Measurements from ENCODE around the gene KLHL5.
A peak's percentile ranks its signal among the peaks of the same experiment; 100 is the strongest.

KLHL5 gene, protein sequence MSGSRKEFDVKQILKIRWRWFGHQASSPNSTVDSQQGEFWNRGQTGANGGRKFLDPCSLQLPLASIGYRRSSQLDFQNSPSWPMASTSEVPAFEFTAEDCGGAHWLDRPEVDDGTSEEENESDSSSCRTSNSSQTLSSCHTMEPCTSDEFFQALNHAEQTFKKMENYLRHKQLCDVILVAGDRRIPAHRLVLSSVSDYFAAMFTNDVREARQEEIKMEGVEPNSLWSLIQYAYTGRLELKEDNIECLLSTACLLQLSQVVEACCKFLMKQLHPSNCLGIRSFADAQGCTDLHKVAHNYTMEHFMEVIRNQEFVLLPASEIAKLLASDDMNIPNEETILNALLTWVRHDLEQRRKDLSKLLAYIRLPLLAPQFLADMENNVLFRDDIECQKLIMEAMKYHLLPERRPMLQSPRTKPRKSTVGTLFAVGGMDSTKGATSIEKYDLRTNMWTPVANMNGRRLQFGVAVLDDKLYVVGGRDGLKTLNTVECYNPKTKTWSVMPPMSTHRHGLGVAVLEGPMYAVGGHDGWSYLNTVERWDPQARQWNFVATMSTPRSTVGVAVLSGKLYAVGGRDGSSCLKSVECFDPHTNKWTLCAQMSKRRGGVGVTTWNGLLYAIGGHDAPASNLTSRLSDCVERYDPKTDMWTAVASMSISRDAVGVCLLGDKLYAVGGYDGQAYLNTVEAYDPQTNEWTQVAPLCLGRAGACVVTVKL

DNA sequence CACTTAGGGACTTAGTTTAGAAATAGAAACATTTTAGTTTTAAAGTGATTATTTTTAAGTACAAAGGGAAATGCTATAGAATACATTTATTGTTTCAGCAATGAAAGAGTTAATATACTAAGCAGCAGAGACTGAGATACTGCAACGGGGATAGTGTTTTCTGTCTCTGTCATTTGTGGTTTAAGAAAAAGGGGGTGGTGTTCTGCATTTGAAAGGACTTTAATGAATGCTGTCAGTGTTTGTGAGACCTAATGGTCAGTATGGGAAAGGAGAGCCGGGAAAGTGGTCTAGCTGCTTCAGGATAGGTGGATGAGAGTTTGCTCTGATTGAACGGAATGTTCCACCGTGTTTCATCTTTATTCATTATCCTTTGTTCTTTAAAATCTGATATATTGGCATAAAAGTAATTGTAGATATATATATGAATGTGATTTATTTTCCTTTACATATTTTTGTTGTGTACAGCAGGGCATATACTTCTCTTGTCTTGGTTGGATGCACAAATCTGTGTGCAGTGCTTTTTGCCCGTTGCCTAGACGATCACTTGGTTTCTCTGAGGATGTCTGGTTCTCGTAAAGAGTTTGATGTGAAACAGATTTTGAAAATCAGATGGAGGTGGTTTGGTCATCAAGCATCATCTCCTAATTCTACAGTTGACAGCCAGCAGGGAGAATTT, at the start of gene KLHL5:
KLHL5 (plus strand) TSS at position 139 of the 676 bp plus-strand sequence; CDS start at position 560, 421 bp downstream.
- no peak for ATAC-seq (replicated peaks; ENCODE audit: extremely low read depth, poor library complexity, severe bottlenecking)
- Mint-ChIP-seq H3K4me1 (peaks cover 15% of the 10 kb centered on the region), H3K4me3 (no peak within 1 kb of the TSS)

DNA sequence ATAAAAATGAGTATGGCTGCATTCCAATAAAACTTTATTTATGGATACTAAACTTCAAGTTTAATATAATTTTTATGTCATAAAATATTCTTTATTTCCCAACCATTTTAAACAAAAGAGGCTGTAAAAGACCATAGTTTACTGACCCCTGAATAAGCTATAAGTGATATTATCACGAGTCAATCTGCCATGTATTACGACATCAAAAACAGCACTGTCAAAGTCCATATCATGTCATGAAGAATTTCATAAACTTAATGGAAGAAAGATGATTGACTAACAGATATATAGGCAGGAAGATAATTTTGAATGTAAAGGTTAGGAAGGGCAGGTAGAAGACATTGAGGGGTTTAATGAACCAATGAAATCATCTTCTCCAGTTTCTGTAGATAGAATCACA, 48.0 kb upstream of the KLHL5 start:
- no peak for ATAC-seq (replicated peaks; ENCODE audit: extremely low read depth, poor library complexity, severe bottlenecking)
- Mint-ChIP-seq H3K4me1 (peaks cover 37% of the 10 kb centered on the region), H3K36me3 (ENCODE audit: insufficient read depth) (peaks cover 11% of the 10 kb centered on the region), H3K27me3 (no peaks in the 10 kb centered on the region), H3K27ac (ENCODE audit: low read depth) (no peak overlapping the region), H3K9me3 (peaks cover 11% of the 10 kb centered on the region), H3K4me3 (no peak overlapping the region)
- no peak for DNase-seq (ENCODE audit: low spot score in 2 of 2)

More for the DNA sequence above, at the start of gene KLHL5:
- no peak within 1 kb of the TSS for H3K27ac Mint-ChIP-seq (ENCODE audit: low read depth)
- no peaks in the 10 kb centered on the region for H3K27me3 Mint-ChIP-seq
- H3K9me3 Mint-ChIP-seq: no peaks in the 10 kb centered on the region
- no peaks in the 10 kb centered on the region for H3K36me3 Mint-ChIP-seq (ENCODE audit: insufficient read depth)
- no peak for DNase-seq (ENCODE audit: low spot score in 2 of 2)

DNA sequence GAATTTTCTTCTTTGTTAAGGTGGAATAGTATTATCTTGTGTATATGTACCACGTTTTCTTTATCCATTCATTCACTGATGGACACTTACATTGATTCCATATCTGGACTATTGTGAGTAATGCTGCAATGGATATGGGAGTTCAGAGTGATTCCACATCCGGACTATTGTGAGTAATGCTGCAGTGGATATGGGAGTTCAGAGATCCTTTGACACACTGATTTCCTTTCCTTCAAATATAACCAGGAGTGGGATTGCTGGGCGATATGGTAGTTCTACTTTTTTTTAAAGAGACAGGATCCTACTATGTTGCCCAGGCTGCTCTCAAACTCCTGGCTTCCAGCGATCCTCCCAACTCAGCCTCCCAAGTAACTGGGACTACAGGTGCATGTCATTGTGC, 41.9 kb upstream of the KLHL5 start:
- no peak overlapping the region for H3K4me3 Mint-ChIP-seq
- DNase-seq (ENCODE audit: low spot score in 2 of 2) (no peak), ATAC-seq (replicated peaks; ENCODE audit: extremely low read depth, poor library complexity, severe bottlenecking) (no peak)
- H3K36me3 Mint-ChIP-seq (ENCODE audit: insufficient read depth): peaks cover 8% of the 10 kb centered on the region
- H3K27me3 Mint-ChIP-seq: no peaks in the 10 kb centered on the region
- no peak overlapping the region for H3K27ac Mint-ChIP-seq (ENCODE audit: low read depth)
- H3K9me3 Mint-ChIP-seq: peaks cover 11% of the 10 kb centered on the region
- peaks cover 18% of the 10 kb centered on the region for H3K4me1 Mint-ChIP-seq

DNA sequence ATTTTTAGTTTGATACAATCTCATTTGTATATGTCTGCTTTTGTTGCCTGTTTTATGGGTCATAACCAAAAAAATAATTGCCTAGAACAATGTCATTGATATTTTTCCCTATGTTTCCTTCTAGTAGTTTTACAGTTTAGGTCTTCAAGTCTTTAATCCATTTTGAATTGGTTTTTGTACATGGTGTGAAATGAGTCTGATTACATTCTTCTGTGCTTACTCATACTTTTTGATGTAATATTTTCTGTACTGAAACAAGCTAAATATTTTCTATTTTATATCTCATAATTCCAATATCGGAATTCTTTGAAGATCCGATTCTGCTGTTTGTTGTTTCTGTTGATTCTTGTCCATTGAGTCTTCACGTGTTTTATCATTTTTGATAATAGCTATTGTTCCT, 40.4 kb upstream of the KLHL5 start:
- Mint-ChIP-seq H3K36me3 (ENCODE audit: insufficient read depth) (peaks cover 8% of the 10 kb centered on the region), H3K9me3 (peaks cover 3% of the 10 kb centered on the region), H3K27ac (ENCODE audit: low read depth) (no peak overlapping the region), H3K27me3 (no peaks in the 10 kb centered on the region), H3K4me1 (peaks cover 12% of the 10 kb centered on the region), H3K4me3 (no peak overlapping the region)
- DNase-seq (ENCODE audit: low spot score in 2 of 2): no peak
- no peak for ATAC-seq (replicated peaks; ENCODE audit: extremely low read depth, poor library complexity, severe bottlenecking)

DNA sequence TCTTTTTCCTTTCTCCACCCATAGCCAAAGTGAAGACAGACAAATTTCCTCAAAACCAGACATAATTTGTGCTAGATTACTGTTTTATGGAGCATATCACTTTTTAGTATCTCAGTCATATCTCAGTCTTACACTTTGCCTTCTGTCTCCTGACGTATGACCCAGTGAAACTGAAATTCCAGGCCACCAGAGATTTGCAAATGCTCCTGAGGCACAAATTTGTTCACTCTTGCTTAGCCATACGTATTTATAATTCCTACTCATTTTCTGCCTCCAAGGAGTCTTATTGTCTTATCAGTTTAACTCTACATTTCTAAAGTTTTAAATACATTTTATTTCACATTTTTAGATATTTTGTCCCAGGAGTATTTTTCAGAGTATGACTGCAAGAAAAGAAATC, 39.8 kb upstream of the KLHL5 start:
- Mint-ChIP-seq H3K36me3 (ENCODE audit: insufficient read depth) (peaks cover 6% of the 10 kb centered on the region), H3K4me1 (peaks cover 9% of the 10 kb centered on the region), H3K27ac (ENCODE audit: low read depth) (no peak overlapping the region), H3K9me3 (no peaks in the 10 kb centered on the region), H3K27me3 (no peaks in the 10 kb centered on the region), H3K4me3 (no peak overlapping the region)
- ATAC-seq (replicated peaks; ENCODE audit: extremely low read depth, poor library complexity, severe bottlenecking) (no peak), DNase-seq (ENCODE audit: low spot score in 2 of 2) (no peak)

DNA sequence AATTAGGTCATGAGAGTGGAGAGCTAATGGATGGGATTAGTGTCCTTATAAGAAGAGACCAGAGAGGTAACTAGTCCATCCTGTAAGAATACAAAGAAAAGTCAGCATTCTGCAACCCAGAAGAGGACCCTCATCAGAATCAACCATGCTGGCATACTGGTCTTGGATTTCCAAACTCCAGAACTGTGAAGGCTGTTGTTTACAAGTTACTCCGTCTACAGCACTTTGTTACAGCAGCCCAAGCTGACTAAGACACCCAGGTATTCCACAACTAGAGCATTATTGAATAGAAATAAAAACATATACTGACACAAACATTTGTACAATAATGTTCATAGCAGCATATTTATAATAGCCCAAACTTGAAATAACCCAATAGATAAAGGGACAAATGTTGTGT, 39.0 kb upstream of the KLHL5 start:
- Mint-ChIP-seq H3K27ac (ENCODE audit: low read depth) (no peak overlapping the region), H3K4me3 (no peak overlapping the region), H3K9me3 (no peaks in the 10 kb centered on the region), H3K36me3 (ENCODE audit: insufficient read depth) (peaks cover 6% of the 10 kb centered on the region), H3K27me3 (no peaks in the 10 kb centered on the region), H3K4me1 (peaks cover 10% of the 10 kb centered on the region)
- no peak for DNase-seq (ENCODE audit: low spot score in 2 of 2)
- ATAC-seq (replicated peaks; ENCODE audit: extremely low read depth, poor library complexity, severe bottlenecking): no peak

DNA sequence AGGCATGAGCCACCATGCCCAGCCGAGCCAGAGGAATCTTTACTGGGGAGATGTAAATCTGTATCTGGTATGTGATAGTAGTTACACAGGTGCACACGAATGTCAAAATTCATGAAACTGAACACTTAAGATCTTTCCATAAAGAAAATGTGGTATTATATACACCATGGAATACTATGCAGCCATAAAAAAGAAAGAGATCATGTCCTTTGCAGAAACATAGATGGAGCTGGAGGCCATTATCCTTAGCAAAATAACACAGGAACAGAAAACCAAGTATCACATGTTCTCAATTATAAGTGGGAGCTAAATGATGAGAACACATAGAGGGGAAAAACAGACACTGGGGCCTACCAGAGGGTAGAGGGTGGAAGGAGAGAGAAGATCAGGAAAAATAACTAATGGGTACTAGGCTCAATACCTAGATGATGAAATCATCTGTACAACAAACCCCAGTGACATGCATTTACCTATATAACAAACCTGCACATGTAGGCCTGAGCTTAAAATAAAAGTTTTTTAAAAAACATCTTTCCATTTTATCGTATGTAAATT, 37.6 kb upstream of the KLHL5 start:
- DNase-seq (ENCODE audit: low spot score in 2 of 2) (no peak), ATAC-seq (replicated peaks; ENCODE audit: extremely low read depth, poor library complexity, severe bottlenecking) (no peak)
- Mint-ChIP-seq H3K27ac (ENCODE audit: low read depth) (no peak overlapping the region), H3K9me3 (no peaks in the 10 kb centered on the region), H3K27me3 (no peaks in the 10 kb centered on the region), H3K36me3 (ENCODE audit: insufficient read depth) (peaks cover 4% of the 10 kb centered on the region), H3K4me1 (peaks cover 16% of the 10 kb centered on the region), H3K4me3 (no peak overlapping the region)

DNA sequence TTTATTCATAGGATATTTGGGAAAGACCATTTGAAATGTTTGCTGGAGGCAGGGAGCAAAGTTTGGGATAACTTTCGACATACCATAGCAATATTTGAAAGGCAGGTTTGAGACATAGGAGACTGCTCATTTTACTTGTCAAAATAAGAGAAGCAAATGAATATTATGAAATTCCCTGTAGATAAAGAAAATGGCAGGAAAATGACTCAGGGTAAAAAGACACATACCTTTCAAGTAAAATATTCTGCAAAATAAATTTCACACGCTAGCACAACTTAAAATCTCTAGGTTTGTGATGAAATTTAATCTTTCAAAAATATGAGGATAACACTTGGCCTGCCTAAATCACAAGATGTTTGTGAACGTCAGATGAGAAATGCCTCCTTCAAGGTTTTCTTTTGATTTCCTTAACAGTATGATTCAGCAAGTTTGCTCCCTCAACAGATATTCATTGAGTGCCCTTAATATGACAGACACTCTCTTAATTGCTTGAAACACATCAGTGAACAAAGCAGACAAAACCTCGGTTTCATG, 36.4 kb upstream of the KLHL5 start:
- Mint-ChIP-seq H3K27ac (ENCODE audit: low read depth) (no peak overlapping the region), H3K9me3 (no peaks in the 10 kb centered on the region), H3K4me1 (peaks cover 25% of the 10 kb centered on the region), H3K36me3 (ENCODE audit: insufficient read depth) (peaks cover 4% of the 10 kb centered on the region), H3K4me3 (no peak overlapping the region), H3K27me3 (no peaks in the 10 kb centered on the region)
- DNase-seq (ENCODE audit: low spot score in 2 of 2) (no peak), ATAC-seq (replicated peaks; ENCODE audit: extremely low read depth, poor library complexity, severe bottlenecking) (no peak)

DNA sequence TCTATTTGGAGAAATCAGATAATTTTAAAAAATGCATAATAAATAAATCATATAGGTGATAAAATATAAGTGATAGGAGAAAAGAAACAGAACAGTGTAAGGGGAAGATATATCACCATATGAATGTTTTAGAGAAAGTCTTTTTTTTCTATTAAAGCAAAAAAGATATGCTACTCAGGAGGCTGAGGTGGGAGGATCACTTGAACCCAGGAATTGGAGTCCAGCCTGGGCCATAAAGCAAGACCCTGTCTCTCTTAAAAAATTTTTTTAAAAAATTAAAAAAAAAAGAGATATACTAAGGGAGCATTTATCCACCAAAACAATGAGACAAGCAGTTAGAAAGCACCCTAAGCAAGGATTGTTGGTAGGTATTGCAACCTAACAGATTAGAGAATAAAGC, 35.9 kb upstream of the KLHL5 start:
- no peak overlapping the region for H3K27ac Mint-ChIP-seq (ENCODE audit: low read depth)
- peaks cover 25% of the 10 kb centered on the region for H3K4me1 Mint-ChIP-seq
- no peaks in the 10 kb centered on the region for H3K9me3 Mint-ChIP-seq
- no peaks in the 10 kb centered on the region for H3K27me3 Mint-ChIP-seq
- peaks cover 4% of the 10 kb centered on the region for H3K36me3 Mint-ChIP-seq (ENCODE audit: insufficient read depth)
- DNase-seq (ENCODE audit: low spot score in 2 of 2): no peak
- ATAC-seq (replicated peaks; ENCODE audit: extremely low read depth, poor library complexity, severe bottlenecking): no peak
- no peak overlapping the region for H3K4me3 Mint-ChIP-seq

DNA sequence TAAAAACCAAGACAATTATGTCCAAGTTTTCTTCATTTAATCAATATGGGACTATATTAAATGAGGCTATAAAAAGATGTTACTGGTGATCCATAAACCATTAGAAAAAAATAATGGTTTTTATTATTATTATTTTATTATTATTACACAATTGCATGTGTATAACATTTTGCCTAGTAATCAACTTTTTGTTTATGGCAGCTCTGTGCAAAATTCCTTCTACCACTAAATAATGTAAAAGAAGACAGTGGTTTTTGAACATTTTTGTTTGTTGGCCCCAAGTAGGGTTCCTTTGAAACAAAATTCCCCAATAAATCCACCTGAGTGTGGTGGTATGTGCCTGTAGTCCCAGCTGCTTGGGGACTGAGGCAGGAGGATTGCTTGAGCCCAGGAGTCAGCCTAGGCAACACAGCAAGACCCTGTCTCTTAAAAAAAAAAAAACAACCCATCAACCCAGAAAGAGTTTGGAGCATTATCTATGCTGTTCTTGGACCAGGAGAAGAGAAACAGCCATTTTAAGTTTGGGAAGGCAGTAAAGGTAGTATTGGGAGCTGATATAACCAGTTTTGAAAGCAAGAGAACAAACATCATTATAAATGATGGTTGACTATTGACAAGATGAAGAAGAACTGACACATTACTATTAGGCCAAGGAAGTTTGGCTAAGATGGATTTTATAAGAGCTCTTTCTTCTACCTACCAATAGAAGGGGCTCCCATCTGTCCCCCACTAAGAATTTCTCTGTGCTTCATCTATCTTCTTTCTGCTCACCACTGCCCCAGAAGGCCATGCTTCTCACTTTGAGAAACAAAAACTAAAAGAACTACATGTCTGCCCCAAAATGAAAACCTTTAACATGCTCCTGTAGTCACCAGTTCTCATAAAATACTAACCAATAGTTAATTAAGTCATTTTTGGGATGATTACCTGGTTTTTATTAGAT, 32.0 kb upstream of the KLHL5 start:
- peak overlapping the region; percentile 86 for H3K27ac Mint-ChIP-seq (ENCODE audit: low read depth)
- H3K4me3 Mint-ChIP-seq: peak overlapping the region; percentile 74
- H3K4me1 Mint-ChIP-seq: peaks cover 21% of the 10 kb centered on the region
- DNase-seq (ENCODE audit: low spot score in 2 of 2): no peak
- no peak for ATAC-seq (replicated peaks; ENCODE audit: extremely low read depth, poor library complexity, severe bottlenecking)
- H3K36me3 Mint-ChIP-seq (ENCODE audit: insufficient read depth): peaks cover 5% of the 10 kb centered on the region
- H3K27me3 Mint-ChIP-seq: no peaks in the 10 kb centered on the region
- H3K9me3 Mint-ChIP-seq: no peaks in the 10 kb centered on the region

DNA sequence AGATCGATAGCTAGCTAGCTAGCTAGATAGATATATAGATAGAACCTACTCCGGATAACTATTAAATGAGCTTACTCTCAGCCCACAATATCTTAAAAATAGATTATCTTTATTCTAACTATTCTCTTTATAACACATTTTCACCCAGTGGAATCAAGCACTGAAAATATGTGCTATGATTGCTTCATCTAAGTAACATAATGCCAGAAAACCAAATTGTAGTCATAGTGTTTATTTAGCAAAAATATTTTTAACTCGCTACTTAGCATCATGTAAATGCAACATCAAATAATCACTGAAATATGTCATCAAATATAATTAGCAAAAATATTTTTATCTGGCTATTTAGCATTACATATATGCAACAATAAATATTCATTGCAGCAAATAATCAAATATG, 31.3 kb upstream of the KLHL5 start:
- H3K27ac Mint-ChIP-seq (ENCODE audit: low read depth): peak overlapping the region; percentile 86
- no peak for DNase-seq (ENCODE audit: low spot score in 2 of 2)
- H3K27me3 Mint-ChIP-seq: no peaks in the 10 kb centered on the region
- H3K36me3 Mint-ChIP-seq (ENCODE audit: insufficient read depth): peaks cover 5% of the 10 kb centered on the region
- H3K9me3 Mint-ChIP-seq: no peaks in the 10 kb centered on the region
- no peak for ATAC-seq (replicated peaks; ENCODE audit: extremely low read depth, poor library complexity, severe bottlenecking)
- H3K4me1 Mint-ChIP-seq: peaks cover 21% of the 10 kb centered on the region
- peak overlapping the region; percentile 74 for H3K4me3 Mint-ChIP-seq

Data from central memory CD8-positive, alpha-beta T cell (primary cell).